Naive thymus-derived CD4-positive, alpha-beta T cell (primary cell): ENCODE results near the gene NCAM2. TPM values are rescaled to one million over a fixed set of nuclear protein-coding genes. Genes with fewer than 3 reads are reported as not detected.
A peak's percentile ranks its signal among the peaks of the same experiment; 100 is the strongest.

Source experiments
- ATAC-seq: fragments of 150-1000 bp; cut with Tn5 transposase; 2 replicates; pipeline ENCODE4 v1.10.0; 2021; ENCODE audit warnings: mild to moderate bottlenecking, moderate library complexity
- CTCF ChIA-PET: fragments of 350-600 bp; sonication (Branson Sonifier 250); formaldehyde crosslinking; loops from one replicate; lab custom pipeline; 2021; ENCODE audit warnings: antibody characterized with exemption; lab: Charles Lee
- POLR2A ChIA-PET: fragments of 350-600 bp; sonication (Branson Sonifier 250); formaldehyde crosslinking; loops from one replicate; lab custom pipeline; 2021; ENCODE audit warnings: antibody characterized with exemption, inconsistent platforms; lab: Charles Lee
- DNase-seq, 9 donors: peaks; one replicate each; pipeline versions ENCODE4 v3.0.0 to v3.0.0-alpha.2; 2020 to 2022; ENCODE audit warnings: mixed read lengths in 1 of 9
- H3K27ac ChIP-seq: one replicate; pipeline ENCODE4 v1.7.0; 2013; ENCODE audit warnings: mild to moderate bottlenecking, low read depth, low read length, moderate library complexity
- H3K27me3 ChIP-seq, 2 donors: one replicate each; pipeline ENCODE4 v1.7.0; 2013; ENCODE audit warnings: low read length in 2 of 2, mild to moderate bottlenecking in 2 of 2, moderate library complexity in 2 of 2; ENCODE audit not compliant: control insufficient read depth in 2 of 2, insufficient read depth in 2 of 2
- H3K36me3 ChIP-seq, 3 experiments: 1 replicate in 2 of 3; 2 replicates in 1 of 3; pipeline ENCODE4 v1.7.0; 2013; ENCODE audit warnings: low read length in 3 of 3, mild to moderate bottlenecking in 3 of 3, moderate library complexity in 1 of 3; ENCODE audit not compliant: insufficient read depth in 3 of 3, control insufficient read depth in 2 of 3
- H3K4me1 ChIP-seq, 2 donors: one replicate each; pipeline ENCODE4 v1.7.0; 2013; ENCODE audit warnings: low read length in 2 of 2, mild to moderate bottlenecking in 2 of 2, moderate library complexity in 1 of 2; ENCODE audit not compliant: control insufficient read depth in 2 of 2, insufficient read depth in 2 of 2
- H3K4me3 ChIP-seq: 2 replicates; pipeline ENCODE4 v1.7.0; 2013; ENCODE audit warnings: mild to moderate bottlenecking, low read length
- H3K9me3 ChIP-seq, 3 experiments: 1 replicate in 2 of 3; 2 replicates in 1 of 3; pipeline ENCODE4 v1.7.0; 2013; ENCODE audit warnings: low read length in 3 of 3; ENCODE audit not compliant: control insufficient read depth in 2 of 3
- H3K27ac Mint-ChIP-seq, 9 donors: one replicate each; pipeline ENCODE4 v1.8.0; 2020 to 2022; ENCODE audit warnings: mixed read lengths in 9 of 9, mild to moderate bottlenecking in 8 of 9, moderate library complexity in 5 of 9, inconsistent platforms in 2 of 9
- H3K27me3 Mint-ChIP-seq, 5 donors: one replicate each; pipeline ENCODE4 v1.8.0; 2021 to 2022; ENCODE audit warnings: mixed read lengths in 5 of 5, mild to moderate bottlenecking in 1 of 5
- H3K36me3 Mint-ChIP-seq, 5 donors: one replicate each; pipeline ENCODE4 v1.8.0; 2020 to 2022; ENCODE audit warnings: mixed read lengths in 5 of 5, mild to moderate bottlenecking in 3 of 5, inconsistent platforms in 1 of 5
- H3K4me1 Mint-ChIP-seq, 7 donors: one replicate each; pipeline ENCODE4 v1.8.0; 2020 to 2022; ENCODE audit warnings: mixed read lengths in 7 of 7, mild to moderate bottlenecking in 3 of 7, inconsistent platforms in 1 of 7
- H3K4me3 Mint-ChIP-seq, 10 donors: one replicate each; pipeline ENCODE4 v1.8.0; 2020 to 2022; ENCODE audit warnings: mild to moderate bottlenecking in 10 of 10, mixed read lengths in 10 of 10, moderate library complexity in 6 of 10, inconsistent platforms in 2 of 10
- H3K9me3 Mint-ChIP-seq, 11 donors: one replicate each; pipeline ENCODE4 v1.8.0; 2020 to 2022; ENCODE audit warnings: mixed read lengths in 11 of 11, mild to moderate bottlenecking in 4 of 11, inconsistent platforms in 1 of 11, moderate library complexity in 1 of 11
- intact Hi-C, 2 donors: fragments of 100-400 bp; cut with micrococcal nuclease; formaldehyde crosslinking; loops; one replicate each; pipeline ENCODE4 v1.15.1; 2023
- polyA plus RNA-seq, 2 donors: library from polyadenylated mRNA; unstranded; fragments of 300-500 nt; fragmentation: Illumina TruSeq; gene quantifications; one replicate each; pipeline ENCODE4 v1.2.3, GENCODE V29; 2021
- total RNA-seq, 6 experiments: library from RNA in 5 of 6; stranded (reverse) in 5 of 6; gene quantifications; 1 replicate in 5 of 6; 2 replicates in 1 of 6; pipeline ENCODE4 v1.2.3 and lab custom pipeline; 2021 to 2026

The NCAM2 gene
- total and polyA plus RNA-seq, 7 experiments from 2014 or later: 0.07 TPM; not detected in 6

DNA sequence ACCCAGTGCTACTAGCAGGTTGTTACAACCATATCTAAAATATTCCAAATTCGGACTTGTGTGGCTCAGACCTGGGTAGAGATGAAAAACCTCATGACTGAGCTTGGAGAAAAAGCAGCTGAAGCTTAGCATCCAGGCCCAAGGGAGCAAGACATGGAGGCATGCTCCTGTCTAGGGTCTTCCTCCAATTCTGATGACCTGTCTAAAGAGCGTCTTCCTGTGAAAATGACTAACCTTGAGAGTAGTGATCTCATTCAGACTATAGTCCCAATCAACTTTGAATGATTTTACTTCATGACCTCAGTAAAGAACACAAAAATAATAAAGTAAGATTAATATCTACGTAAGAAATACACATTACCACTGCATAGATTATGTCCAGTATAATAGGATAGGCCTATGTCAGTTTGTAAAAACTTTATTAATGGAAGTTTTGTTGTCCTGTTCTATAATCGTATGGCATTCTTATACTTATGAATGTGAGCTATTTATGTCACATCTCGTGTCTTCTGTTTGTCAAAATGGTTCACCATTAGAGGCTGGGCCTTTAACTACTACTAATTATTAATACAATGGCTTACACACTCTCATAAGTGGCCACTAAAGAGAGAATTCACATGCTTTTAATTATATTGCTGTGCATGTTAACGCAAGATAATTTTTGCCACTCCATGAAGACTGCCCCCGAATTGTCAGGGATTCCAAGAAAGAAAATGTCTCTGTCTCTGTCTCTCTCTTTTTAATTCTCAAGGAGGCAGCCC, 201.3 kb downstream of the NCAM2 start:
- DNase-seq (no peak), ATAC-seq (no peak)
- POLR2A ChIA-PET: no interaction called here
- Histone ChIP-seq H3K4me1 (no peaks in the 10 kb centered on the region), H3K36me3 (no peaks in the 10 kb centered on the region), H3K27ac (no peak overlapping the region), H3K9me3 (no peaks in the 10 kb centered on the region), H3K4me3 (no peak overlapping the region), H3K27me3 (no peaks in the 10 kb centered on the region)
- H3K4me1 Mint-ChIP-seq: peaks cover 0 to 48% (median 0%) of the 10 kb centered on the region in 7 donors
- peak overlapping the region in 1 of 10 donors; percentile 66 for H3K4me3 Mint-ChIP-seq
- CTCF ChIA-PET: interaction anchor here (0.5 kb wide), 1 partner anchor 42 kb away, joined by 3 read pairs; no protein-coding TSS in a partner anchor
- no peaks in the 10 kb centered on the region for H3K27me3 Mint-ChIP-seq
- peaks cover 0 to 8% (median 1%) of the 10 kb centered on the region in 11 donors for H3K9me3 Mint-ChIP-seq
- peak overlapping the region in 1 of 9 donors; percentile 90 for H3K27ac Mint-ChIP-seq
- peaks cover 0 to 12% (median 0%) of the 10 kb centered on the region in 5 donors for H3K36me3 Mint-ChIP-seq
- intact Hi-C loops: no loop called here

DNA sequence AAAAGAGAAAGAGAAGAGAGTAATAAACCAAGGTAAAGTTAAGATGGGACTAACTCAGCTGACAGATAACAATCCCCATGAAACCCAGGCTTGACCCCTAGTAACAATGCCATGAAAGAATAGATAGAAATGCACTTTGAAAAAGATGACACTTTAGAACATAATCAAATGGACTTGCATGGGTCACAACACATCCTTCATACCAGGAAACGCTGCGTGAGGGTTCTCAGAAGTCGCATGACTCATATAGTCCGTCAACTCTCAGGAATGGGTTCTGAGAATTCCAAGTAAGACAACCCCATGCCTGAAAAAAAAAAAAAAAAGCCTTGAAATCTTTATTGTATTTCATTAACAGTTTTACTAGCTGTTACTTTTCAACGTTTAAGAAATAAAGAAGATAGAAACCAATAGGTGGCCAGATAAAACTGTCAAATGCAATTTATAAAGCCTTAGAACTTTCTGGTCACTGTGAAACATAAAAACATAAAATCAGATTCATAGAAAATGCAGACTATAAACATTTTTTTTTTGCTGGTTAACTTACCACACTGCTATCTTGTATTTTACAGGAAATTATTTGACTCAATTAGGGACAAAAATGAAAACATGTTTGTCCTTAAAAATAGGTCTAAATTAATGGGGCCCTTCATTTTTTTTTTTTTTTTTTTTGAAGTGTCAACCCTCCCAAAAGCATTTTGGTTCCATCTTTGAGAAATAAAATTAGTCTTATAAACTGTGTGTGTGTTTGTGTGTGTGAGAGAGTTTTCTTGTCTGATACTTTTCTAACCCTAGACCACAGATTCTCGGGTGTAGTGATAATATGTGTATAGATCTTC, 202.1 kb downstream of the NCAM2 start:
- Histone ChIP-seq H3K4me3 (no peak overlapping the region), H3K27ac (no peak overlapping the region), H3K36me3 (no peaks in the 10 kb centered on the region), H3K4me1 (no peaks in the 10 kb centered on the region), H3K27me3 (no peaks in the 10 kb centered on the region), H3K9me3 (no peaks in the 10 kb centered on the region)
- Mint-ChIP-seq H3K27ac (peak overlapping the region in 1 of 9 donors; percentile 90), H3K36me3 (peaks cover 0 to 12% (median 0%) of the 10 kb centered on the region in 5 donors), H3K4me3 (peak overlapping the region in 2 of 10 donors; percentile 36 to 79), H3K4me1 (peaks cover 0 to 43% (median 0%) of the 10 kb centered on the region in 7 donors), H3K27me3 (no peaks in the 10 kb centered on the region), H3K9me3 (peaks cover 0 to 8% (median 1%) of the 10 kb centered on the region in 11 donors)
- ChIA-PET CTCF (no interaction called here), POLR2A (no interaction called here)
- peak in 1 of 9 donors; percentile 39 for DNase-seq
- intact Hi-C loops: no loop called here
- ATAC-seq: no peak

DNA sequence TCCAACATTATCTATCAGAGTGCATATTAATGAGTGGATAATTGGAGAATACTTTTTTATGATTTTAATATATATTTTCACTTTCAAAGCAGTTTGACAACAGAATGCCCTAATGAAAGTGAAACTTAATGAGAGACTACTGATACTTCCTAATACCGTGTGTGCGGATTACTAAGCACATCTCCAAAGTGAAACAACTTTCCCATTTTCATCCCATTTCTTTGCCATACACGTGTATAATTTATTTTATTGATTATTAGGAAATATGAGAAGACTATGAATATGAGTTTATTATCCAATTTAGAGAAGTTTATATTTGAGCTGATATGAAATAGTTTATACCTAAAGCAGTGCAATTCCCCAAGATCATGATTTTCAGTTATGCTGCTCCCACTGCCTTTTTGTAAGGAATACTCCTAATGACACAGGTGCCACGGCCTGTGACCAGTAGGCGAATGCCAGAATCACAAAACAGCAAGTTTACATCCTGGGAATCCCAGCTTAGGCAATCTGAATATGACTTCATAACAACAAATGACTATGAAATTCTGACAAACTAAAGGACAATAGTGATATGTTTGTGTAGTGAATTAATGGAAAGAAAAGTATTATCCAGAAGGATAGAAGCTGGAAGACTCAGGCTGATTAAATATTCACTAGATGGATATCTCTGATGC, 202.9 kb downstream of the NCAM2 start:
- Histone ChIP-seq H3K36me3 (no peaks in the 10 kb centered on the region), H3K4me1 (no peaks in the 10 kb centered on the region), H3K9me3 (no peaks in the 10 kb centered on the region), H3K27ac (no peak overlapping the region), H3K27me3 (no peaks in the 10 kb centered on the region), H3K4me3 (no peak overlapping the region)
- intact Hi-C loops: no loop called here
- Mint-ChIP-seq H3K4me3 (peak overlapping the region in 3 of 10 donors; percentile 11 to 79 (median 36)), H3K9me3 (peaks cover 0 to 8% (median 0%) of the 10 kb centered on the region in 11 donors), H3K27me3 (no peaks in the 10 kb centered on the region), H3K4me1 (peaks cover 0 to 42% (median 0%) of the 10 kb centered on the region in 7 donors), H3K27ac (peak overlapping the region in 1 of 9 donors; percentile 90), H3K36me3 (peaks cover 0 to 12% (median 0%) of the 10 kb centered on the region in 5 donors)
- POLR2A ChIA-PET: no interaction called here
- CTCF ChIA-PET: no interaction called here
- peak; percentile 49 for ATAC-seq
- no peak for DNase-seq

- H3K9me3 Mint-ChIP-seq: peaks cover 0 to 6% (median 0%) of the 10 kb centered on the region in 11 donors
- H3K4me3 ChIP-seq: no peak overlapping the region
- ATAC-seq: no peak
- H3K27ac Mint-ChIP-seq: no peak overlapping the region
- H3K27me3 Mint-ChIP-seq: peaks cover 0 to 2% (median 0%) of the 10 kb centered on the region in 5 donors
- H3K27ac ChIP-seq: no peak overlapping the region
- no peaks in the 10 kb centered on the region for H3K9me3 ChIP-seq
- no peaks in the 10 kb centered on the region for H3K4me1 ChIP-seq
- no peaks in the 10 kb centered on the region for H3K36me3 ChIP-seq
- POLR2A ChIA-PET: no interaction called here
- intact Hi-C loops: no loop called here
- H3K4me3 Mint-ChIP-seq: no peak overlapping the region
- CTCF ChIA-PET: no interaction called here
- peaks cover 0 to 3% (median 0%) of the 10 kb centered on the region in 5 donors for H3K36me3 Mint-ChIP-seq
- DNase-seq: no peak
- no peaks in the 10 kb centered on the region for H3K27me3 ChIP-seq
- peaks cover 0 to 28% (median 0%) of the 10 kb centered on the region in 7 donors for H3K4me1 Mint-ChIP-seq
These were observed 205.7 kb downstream of the NCAM2 start for GRCh38 chr21:21203822-21204339.

GRCh38 chr21:21204366-21204996, 206.3 kb downstream of the NCAM2 start:
- Mint-ChIP-seq H3K27me3 (peaks cover 0 to 4% (median 0%) of the 10 kb centered on the region in 5 donors), H3K9me3 (peaks cover 0 to 4% (median 0%) of the 10 kb centered on the region in 11 donors), H3K4me1 (peaks cover 0 to 22% (median 0%) of the 10 kb centered on the region in 7 donors), H3K27ac (no peak overlapping the region), H3K36me3 (peaks cover 0 to 2% (median 0%) of the 10 kb centered on the region in 5 donors), H3K4me3 (no peak overlapping the region)
- DNase-seq (no peak), ATAC-seq (no peak)
- Histone ChIP-seq H3K27me3 (no peaks in the 10 kb centered on the region), H3K4me3 (no peak overlapping the region), H3K4me1 (no peaks in the 10 kb centered on the region), H3K27ac (no peak overlapping the region), H3K9me3 (no peaks in the 10 kb centered on the region), H3K36me3 (no peaks in the 10 kb centered on the region)
- intact Hi-C loops: no loop called here
- ChIA-PET CTCF (no interaction called here), POLR2A (no interaction called here)

DNA sequence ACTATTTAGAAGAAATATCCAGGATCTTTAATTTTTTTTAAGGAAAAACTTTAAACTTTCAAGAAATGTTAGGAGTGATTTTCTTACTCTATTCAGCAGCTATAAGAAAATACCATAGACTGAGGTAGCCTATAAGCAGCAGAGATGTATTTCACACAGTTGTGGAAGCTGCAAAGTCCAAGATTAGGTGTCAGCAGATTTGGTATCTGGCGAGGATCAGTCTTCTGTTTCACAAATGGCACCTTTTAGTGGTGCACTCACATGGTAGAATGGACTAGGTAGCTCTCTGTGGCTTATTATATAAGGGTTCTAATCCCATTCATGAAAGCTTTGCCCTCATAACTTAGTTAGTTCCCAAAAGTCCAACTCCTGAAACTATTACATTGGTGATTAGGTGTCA, 207.4 kb downstream of the NCAM2 start:
- no peak overlapping the region for H3K27ac Mint-ChIP-seq
- intact Hi-C loops: no loop called here
- H3K36me3 Mint-ChIP-seq: peaks cover 0 to 4% (median 0%) of the 10 kb centered on the region in 5 donors
- peaks cover 0 to 4% (median 0%) of the 10 kb centered on the region in 11 donors for H3K9me3 Mint-ChIP-seq
- no peak overlapping the region for H3K27ac ChIP-seq
- H3K27me3 Mint-ChIP-seq: peaks cover 0 to 7% (median 0%) of the 10 kb centered on the region in 5 donors
- H3K4me1 ChIP-seq: no peaks in the 10 kb centered on the region
- POLR2A ChIA-PET: no interaction called here
- H3K4me1 Mint-ChIP-seq: peaks cover 0 to 13% (median 0%) of the 10 kb centered on the region in 7 donors
- H3K27me3 ChIP-seq: no peaks in the 10 kb centered on the region
- DNase-seq: no peak
- no peaks in the 10 kb centered on the region for H3K36me3 ChIP-seq
- no peaks in the 10 kb centered on the region for H3K9me3 ChIP-seq
- no peak for ATAC-seq
- CTCF ChIA-PET: no interaction called here
- H3K4me3 ChIP-seq: no peak overlapping the region
- H3K4me3 Mint-ChIP-seq: no peak overlapping the region
